Measurements from ENCODE around the gene HRG. TPM values are rescaled to one million over a fixed set of nuclear protein-coding genes. Genes with fewer than 3 reads are reported as not detected.

The HRG gene
- polyA plus RNA-seq, 1 experiment, result not detected

DNA sequence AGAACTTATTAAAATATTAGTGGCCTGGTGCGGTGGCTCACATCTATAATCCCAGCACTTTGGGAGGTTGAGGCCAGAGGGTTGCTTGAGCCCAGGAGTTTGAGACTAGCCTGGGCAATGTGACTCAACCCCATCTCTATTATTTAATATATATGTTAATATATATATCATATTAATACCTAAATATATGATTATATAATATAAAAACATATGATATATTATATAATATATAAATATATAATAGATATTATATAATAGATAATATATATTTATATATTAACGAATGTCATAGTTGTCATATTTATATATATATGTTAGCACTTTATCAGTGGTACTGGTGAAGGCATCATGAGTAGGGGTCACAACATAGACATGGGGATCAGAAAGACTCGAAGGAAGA is 5.2 kb downstream of the HRG start:
- DNase-seq (ENCODE audit: low read depth, low spot score), result no peak
- no peak overlapping the region for H3K27ac ChIP-seq (ENCODE audit: low read depth, low read length)
- H3K27me3 ChIP-seq (ENCODE audit: control insufficient read depth, insufficient read depth, low read length), result peaks cover 9% of the 10 kb centered on the region
- no peak overlapping the region for H3K4me3 ChIP-seq (ENCODE audit: low read depth, low read length)
- H3K9me3 ChIP-seq (ENCODE audit: control insufficient read depth, insufficient read depth, low read length), result no peaks in the 10 kb centered on the region
- POLR2A ChIA-PET, result no interaction called here
- CTCF ChIA-PET, result no interaction called here
- TF ChIP-seq, protein P1, sequence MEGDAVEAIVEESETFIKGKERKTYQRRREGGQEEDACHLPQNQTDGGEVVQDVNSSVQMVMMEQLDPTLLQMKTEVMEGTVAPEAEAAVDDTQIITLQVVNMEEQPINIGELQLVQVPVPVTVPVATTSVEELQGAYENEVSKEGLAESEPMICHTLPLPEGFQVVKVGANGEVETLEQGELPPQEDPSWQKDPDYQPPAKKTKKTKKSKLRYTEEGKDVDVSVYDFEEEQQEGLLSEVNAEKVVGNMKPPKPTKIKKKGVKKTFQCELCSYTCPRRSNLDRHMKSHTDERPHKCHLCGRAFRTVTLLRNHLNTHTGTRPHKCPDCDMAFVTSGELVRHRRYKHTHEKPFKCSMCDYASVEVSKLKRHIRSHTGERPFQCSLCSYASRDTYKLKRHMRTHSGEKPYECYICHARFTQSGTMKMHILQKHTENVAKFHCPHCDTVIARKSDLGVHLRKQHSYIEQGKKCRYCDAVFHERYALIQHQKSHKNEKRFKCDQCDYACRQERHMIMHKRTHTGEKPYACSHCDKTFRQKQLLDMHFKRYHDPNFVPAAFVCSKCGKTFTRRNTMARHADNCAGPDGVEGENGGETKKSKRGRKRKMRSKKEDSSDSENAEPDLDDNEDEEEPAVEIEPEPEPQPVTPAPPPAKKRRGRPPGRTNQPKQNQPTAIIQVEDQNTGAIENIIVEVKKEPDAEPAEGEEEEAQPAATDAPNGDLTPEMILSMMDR (IDR thresholded peaks at IDR 0.05; ENCODE audit: low read depth, low read length), result no peak

DNA sequence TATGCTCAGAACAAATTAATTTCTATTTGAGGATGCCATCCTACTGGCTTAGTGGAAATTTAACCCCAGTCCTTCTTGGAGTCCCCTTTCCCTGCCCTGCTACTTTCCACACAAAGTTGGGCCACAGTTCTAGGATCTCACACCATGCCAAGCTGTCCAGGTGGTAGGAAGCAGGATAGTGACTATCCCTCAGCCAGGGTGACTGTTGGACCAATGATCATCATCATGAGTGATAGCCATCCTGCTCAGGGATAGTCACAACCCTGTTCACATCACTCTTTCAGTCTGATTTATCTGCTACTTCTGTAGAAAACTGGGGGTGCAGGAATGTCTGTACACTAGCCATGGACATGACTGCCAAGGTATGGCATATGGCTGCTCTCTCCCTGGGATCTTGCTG is 12.8 kb downstream of the HRG start:
- DNase-seq (ENCODE audit: low read depth, low spot score), result no peak
- Histone ChIP-seq H3K27ac (ENCODE audit: low read depth, low read length) (no peak overlapping the region), H3K9me3 (ENCODE audit: control insufficient read depth, insufficient read depth, low read length) (no peaks in the 10 kb centered on the region), H3K4me3 (ENCODE audit: low read depth, low read length) (no peak overlapping the region), H3K27me3 (ENCODE audit: control insufficient read depth, insufficient read depth, low read length) (peaks cover 12% of the 10 kb centered on the region)
- TF ChIP-seq, protein P1 (IDR thresholded peaks at IDR 0.05; ENCODE audit: low read depth, low read length), result no peak
- POLR2A ChIA-PET, result no interaction called here
- CTCF ChIA-PET, result no interaction called here

DNA sequence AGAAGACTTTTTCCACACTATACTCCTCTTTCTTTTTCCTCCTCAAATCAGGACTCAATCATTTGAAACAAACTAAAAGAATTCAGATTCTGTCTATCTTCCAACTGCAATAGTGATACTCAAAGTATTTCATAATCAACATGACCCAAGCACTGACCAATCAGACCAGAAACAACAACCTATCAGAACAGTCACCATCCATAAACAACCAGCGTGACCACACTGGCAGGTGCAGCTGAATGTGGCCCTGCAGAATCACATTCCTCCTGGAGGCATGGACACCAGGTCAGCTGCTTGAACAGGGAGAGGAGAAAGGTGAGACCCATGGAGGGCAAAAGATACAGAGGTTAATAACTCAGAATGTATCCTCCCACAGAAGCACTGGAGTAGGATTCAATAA is 13.3 kb downstream of the HRG start:
- H3K4me3 ChIP-seq (ENCODE audit: low read depth, low read length), result no peak overlapping the region
- no peak overlapping the region for H3K27ac ChIP-seq (ENCODE audit: low read depth, low read length)
- no peak for DNase-seq (ENCODE audit: low read depth, low spot score)
- TF ChIP-seq, protein P1 (IDR thresholded peaks at IDR 0.05; ENCODE audit: low read depth, low read length), result no peak
- ChIA-PET CTCF (no interaction called here), POLR2A (no interaction called here)
- H3K27me3 ChIP-seq (ENCODE audit: control insufficient read depth, insufficient read depth, low read length), result peaks cover 14% of the 10 kb centered on the region
- no peaks in the 10 kb centered on the region for H3K9me3 ChIP-seq (ENCODE audit: control insufficient read depth, insufficient read depth, low read length)

DNA sequence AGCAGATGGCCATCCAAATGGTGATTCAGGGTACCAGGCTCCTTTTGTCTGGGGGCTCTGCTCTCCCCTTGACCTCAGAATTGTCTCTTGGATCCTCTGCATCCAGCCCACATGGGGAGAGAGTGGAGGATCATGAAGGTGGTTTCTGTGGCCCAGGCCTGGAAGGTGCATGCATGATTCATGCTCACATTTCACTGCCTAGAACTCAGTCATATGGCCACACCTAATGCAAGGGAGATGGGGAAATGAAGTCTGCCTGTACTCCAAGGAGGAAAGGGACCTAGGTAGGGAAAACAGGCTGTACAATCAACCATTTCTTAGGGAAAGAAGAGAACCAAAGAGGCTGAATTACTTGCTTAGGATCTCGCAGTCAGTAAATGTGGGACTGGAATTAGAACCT is 15.1 kb downstream of the HRG start:
- CTCF ChIA-PET, result no interaction called here
- TF ChIP-seq, protein P1 (IDR thresholded peaks at IDR 0.05; ENCODE audit: low read depth, low read length), result no peak

DNA sequence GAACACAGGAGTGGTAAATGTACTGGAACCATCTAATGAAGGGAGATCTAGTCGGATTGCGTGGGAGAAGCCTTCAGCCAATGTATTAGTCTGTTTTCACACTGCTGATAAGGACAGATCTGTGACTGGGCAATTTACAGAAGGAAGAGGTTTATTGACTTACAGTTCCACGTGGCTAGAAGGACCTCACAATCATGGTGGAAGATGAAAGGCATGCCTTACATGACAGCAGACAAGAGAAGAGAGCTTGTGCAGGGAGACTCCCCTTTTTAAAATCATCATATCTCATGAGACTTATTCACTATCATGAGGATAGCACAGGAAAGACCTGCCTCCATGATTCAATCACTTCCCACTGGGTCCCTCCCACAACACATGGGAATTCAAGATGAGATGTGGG is 17.0 kb downstream of the HRG start:
- Histone ChIP-seq H3K27ac (ENCODE audit: low read depth, low read length) (no peak overlapping the region), H3K27me3 (ENCODE audit: control insufficient read depth, insufficient read depth, low read length) (peaks cover 7% of the 10 kb centered on the region), H3K9me3 (ENCODE audit: control insufficient read depth, insufficient read depth, low read length) (no peaks in the 10 kb centered on the region), H3K4me3 (ENCODE audit: low read depth, low read length) (no peak overlapping the region)
- DNase-seq (ENCODE audit: low read depth, low spot score), result no peak
- CTCF ChIA-PET, result no interaction called here
- TF ChIP-seq, protein P1 (IDR thresholded peaks at IDR 0.05; ENCODE audit: low read depth, low read length), result no peak
- POLR2A ChIA-PET, result no interaction called here

More for the DNA sequence above, 15.1 kb downstream of the HRG start:
- no peak overlapping the region for H3K27ac ChIP-seq (ENCODE audit: low read depth, low read length)
- H3K27me3 ChIP-seq (ENCODE audit: control insufficient read depth, insufficient read depth, low read length), result peaks cover 7% of the 10 kb centered on the region
- POLR2A ChIA-PET, result no interaction called here
- no peak for DNase-seq (ENCODE audit: low read depth, low spot score)
- H3K9me3 ChIP-seq (ENCODE audit: control insufficient read depth, insufficient read depth, low read length), result no peaks in the 10 kb centered on the region
- no peak overlapping the region for H3K4me3 ChIP-seq (ENCODE audit: low read depth, low read length)

All from AG04450 (cell line).